GM21360 (cell line): ENCODE data around the gene SLC29A3.
"Not testable (repeated sequence)": the region's sequence is repeated elsewhere in the genome, so short reads cannot be mapped to it uniquely, and the experiment has no call there.

Experiments
- ATAC-seq: cut with Tn5 transposase; IDR thresholded peaks from one replicate; pipeline ENCODE4 v1.9.1; 2021; ENCODE audit warnings: mild to moderate bottlenecking, moderate library complexity; ENCODE audit not compliant: unreplicated experiment

The SLC29A3 gene

DNA sequence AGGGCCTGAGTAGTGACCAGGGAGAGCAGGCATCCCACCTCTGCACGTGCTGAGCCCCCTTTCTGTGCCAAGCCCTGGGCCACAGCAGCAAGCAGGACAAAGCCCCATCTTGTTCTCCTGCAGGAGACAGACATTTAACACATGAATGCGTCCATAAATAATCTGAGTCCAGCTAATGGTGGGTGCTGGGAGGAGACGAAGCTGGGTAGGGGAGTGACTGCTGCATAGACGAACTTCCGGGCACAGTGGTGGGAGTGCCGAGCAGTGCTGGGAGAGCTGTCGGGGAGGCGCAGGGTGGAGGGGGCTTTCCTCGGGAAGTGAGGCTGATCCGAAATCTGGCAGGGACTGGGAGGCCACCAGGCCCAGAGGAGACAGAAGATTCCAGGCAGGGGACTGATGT lies 35.2 kb upstream of the SLC29A3 start:
- no peak for ATAC-seq

DNA sequence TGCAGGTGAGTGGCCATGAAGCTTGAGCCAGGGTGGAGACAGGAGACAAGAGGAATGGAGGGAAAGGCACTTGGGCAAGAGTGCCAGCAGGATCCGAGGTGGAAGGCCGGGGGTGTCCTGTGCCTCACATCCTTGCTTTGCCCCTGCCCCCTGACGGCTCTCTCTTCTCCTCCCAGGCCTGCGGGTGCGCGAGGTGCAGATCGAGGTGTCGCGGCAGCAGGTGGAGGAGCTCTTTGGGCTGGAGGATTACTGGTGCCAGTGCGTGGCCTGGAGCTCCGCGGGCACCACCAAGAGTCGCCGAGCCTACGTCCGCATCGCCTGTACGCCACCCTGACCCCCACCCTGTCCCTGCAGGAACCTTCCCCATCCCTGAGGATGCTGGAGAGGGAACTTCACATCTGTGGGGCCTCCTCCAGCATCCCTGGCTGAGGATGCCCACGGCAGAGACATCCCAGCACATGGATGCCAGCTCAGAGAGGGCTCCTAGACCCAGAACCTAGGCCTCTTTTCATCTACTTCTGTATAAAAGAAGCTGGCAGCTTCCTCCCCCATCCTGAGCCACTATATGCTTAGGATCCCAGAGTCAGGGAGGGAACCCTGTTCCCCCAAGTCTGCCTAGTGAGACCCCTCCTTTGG lies 34.4 kb upstream of the SLC29A3 start:
- no peak for ATAC-seq

DNA sequence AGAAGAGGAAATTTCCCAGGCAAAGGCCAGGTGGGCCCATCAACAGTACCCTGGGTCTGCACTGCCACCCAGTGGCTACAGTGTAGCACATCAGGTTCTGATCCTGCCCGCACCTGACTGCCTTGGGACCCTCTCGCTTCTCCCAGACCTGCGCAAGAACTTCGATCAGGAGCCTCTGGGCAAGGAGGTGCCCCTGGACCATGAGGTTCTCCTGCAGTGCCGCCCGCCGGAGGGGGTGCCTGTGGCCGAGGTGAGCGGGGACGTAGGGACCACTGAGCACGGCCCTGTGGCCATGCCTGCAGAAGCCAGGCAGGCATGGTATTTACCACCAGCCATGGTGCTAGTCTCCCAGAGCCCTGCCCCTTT lies 33.9 kb upstream of the SLC29A3 start:
- no peak for ATAC-seq

DNA sequence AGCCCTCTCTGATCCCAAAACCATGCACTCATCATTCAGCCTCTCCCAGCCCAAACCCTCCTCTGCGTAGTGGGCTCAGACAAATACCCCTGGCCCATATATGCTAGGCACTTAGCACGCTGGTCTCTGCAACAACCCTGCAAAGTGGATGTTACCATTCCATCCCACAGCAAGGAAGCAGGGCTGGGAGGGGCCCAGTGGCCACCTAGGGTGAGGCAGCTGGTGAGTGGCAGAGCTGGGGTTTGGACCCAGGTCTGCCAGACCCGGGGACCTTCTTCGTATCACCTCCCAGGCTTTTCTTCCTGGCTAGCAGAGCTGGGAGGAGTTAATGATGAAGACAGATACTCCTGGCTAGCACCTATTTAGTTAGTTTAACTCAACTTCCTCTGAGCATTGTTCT lies 33.1 kb upstream of the SLC29A3 start:
- no peak for ATAC-seq

DNA sequence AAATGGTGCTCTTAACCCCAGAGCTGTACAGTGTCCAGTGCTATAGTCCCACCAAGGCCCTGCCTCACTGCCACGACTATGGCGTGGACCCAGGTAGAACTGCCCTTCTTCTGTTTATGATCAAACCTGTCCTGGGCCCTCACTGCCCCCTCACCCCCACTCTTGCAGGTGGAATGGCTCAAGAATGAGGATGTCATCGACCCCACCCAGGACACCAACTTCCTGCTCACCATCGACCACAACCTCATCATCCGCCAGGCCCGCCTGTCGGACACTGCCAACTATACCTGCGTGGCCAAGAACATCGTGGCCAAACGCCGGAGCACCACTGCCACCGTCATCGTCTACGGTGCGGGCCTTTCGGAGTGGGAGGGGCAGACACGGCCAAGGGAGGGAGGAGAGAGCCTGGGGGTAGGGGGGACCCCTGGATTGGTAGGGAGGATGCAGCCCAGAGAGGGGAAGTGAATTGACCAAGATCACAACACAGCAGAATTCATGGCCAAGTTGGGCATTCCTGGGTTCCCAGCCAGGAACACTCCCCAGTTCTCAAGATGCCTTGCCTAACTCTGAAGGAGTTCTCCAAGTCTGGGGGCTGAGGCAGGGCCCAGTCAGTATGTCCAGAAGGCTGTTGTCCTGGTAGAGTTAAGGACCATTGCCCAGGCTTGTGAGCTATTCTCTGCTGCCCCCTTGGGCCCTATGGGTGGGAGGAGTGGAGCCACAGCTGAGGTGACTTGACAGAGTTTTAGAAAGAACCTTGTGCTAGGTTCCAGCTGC lies 32.4 kb upstream of the SLC29A3 start:
- ATAC-seq, result no peak

DNA sequence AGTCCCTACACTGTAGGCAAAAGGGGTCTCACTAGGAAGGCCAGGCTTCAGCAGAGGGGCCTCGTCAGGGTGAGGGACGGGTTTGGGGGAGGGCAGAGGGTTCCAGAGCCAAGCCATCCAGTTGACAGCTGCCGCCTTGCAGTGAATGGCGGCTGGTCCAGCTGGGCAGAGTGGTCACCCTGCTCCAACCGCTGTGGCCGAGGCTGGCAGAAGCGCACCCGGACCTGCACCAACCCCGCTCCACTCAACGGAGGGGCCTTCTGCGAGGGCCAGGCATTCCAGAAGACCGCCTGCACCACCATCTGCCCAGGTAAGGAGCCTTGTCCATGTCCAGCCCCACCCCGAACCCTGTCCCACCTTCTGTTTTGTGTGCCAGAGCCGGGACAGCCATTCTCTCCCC lies 31.6 kb upstream of the SLC29A3 start:
- no peak for ATAC-seq

DNA sequence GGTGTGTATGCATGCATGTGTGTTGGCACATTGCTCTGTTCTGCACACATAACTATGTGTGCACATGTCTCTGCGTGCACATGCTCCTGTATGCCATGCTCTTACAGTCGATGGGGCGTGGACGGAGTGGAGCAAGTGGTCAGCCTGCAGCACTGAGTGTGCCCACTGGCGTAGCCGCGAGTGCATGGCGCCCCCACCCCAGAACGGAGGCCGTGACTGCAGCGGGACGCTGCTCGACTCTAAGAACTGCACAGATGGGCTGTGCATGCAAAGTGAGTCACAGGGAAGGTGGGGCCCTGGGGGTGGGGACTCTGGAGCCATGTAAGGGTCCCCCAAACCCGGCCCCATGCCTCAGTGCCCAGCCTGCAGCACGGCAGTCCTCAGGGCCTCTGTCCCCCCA lies 30.6 kb upstream of the SLC29A3 start:
- ATAC-seq, result no peak

DNA sequence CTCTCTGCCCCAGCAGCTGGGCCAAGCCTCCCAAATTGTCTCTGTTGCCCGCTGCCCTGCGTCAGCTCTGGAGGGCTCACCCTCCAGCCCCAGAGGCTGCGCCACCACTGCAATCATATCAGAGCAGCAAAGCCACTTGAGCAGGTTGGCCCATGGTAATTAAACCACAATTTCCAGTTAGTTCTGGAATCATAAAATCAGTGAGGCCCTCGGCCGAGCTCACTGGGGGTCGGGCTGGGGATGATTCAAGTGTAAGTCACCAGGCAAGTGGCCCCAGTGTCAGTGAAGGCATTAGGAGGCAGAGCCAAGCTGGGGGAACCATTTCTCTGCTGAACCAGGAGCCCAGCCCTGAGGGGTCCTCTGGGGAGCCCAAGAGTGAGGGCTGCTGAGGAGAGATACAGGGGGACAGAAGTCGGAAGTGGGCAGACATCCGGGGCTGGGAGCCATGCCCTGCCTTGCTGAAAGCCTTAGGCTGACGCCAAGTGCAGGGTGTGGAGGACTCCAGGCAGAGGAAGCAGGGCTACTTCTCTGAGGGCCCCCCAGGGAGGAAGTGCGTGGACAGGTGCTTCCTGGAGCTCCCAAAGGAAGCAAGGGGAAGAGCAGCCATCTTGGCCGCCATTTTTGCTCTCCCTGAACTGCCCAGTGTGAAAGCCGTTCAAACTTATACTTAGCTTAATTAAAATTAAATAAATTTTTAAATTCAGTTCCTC lies 29.5 kb upstream of the SLC29A3 start:
- ATAC-seq, result no peak

DNA sequence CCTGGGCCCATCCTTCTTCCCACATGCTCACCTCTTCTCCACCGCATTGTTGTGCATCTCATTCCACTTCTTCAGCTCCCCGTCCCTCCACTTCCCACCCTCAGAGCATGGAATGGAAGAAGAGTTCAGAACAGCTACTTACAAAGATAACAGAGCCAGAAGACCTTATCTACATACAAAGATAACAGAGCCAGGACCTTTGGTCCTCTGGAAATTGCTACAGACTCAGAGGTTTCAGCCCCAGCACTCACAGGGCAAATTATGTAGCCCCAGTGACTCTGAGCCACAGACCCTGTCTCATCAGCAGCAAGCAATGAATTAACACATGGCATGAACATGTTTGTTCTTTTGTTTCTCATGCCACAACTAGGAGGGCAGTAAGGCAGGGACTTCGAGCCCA lies 28.7 kb upstream of the SLC29A3 start:
- no peak for ATAC-seq

DNA sequence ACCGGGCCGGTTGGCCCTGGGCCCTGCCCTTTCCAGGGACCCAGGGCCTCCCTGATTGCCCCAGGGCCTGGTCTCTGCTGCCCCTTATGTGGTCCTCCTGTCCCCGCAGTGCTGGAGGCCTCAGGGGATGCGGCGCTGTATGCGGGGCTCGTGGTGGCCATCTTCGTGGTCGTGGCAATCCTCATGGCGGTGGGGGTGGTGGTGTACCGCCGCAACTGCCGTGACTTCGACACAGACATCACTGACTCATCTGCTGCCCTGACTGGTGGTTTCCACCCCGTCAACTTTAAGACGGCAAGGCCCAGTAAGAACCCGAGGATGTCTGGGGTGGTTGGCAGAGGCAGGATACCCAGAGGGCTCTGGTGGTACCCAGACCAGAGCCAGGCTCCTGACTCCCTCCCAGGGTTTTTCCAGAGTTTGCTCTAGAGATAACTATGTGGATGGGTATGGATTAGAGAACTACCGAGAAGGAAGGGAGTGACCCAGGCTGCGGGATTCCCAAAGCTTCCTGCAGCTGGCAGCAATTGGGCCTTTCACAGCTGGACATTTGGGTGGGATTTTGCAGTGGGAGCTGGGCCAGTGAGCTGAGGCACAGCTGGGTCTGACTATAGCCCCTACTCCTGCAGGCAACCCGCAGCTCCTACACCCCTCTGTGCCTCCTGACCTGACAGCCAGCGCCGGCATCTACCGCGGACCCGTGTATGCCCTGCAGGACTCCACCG lies 28.1 kb upstream of the SLC29A3 start:
- ATAC-seq, result no peak

DNA sequence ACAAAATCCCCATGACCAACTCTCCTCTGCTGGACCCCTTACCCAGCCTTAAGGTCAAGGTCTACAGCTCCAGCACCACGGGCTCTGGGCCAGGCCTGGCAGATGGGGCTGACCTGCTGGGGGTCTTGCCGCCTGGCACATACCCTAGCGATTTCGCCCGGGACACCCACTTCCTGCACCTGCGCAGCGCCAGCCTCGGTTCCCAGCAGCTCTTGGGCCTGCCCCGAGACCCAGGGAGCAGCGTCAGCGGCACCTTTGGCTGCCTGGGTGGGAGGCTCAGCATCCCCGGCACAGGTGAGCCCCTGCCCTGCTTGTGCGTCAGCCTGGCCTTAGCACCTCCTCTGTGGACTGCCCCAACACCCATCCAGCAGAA lies 27.5 kb upstream of the SLC29A3 start:
- no peak for ATAC-seq

DNA sequence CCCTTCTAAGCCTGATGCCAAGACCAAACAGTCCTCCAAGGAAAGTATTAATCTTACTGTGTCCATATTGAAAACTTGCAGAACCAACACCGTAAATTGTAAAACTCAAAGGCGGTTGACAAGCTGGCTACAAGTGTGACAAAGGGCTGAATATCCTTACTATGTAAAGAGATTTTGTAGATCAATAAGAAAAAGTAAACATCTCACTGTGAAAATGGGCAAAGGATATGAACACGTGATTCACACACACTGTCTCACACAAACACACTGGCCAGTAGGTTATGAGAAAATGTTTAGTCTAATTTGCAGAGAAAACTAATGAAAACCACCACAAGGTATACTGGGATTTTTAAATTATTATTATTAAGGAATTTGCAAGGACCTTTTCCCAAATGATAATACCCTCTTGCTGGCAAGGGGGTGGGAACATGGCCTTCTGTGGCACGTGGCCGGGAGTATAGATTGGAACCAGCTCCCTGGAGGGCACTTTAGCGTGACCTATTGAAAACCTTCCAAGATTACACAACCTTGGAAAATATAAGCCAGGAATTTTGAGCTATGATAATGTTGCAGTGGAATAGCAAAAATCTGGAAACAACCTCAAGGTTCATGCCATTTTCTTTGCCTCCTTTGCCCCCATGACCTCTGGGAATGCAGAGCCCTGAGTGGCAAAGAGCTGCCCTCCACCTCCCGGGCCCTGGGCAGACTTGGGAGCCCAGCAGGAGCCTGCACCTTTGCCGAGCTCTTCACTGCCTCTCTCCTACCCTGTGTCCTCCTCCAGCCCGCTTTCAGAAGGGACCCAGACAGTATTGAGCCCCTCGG lies 26.2 kb upstream of the SLC29A3 start:
- no peak for ATAC-seq

DNA sequence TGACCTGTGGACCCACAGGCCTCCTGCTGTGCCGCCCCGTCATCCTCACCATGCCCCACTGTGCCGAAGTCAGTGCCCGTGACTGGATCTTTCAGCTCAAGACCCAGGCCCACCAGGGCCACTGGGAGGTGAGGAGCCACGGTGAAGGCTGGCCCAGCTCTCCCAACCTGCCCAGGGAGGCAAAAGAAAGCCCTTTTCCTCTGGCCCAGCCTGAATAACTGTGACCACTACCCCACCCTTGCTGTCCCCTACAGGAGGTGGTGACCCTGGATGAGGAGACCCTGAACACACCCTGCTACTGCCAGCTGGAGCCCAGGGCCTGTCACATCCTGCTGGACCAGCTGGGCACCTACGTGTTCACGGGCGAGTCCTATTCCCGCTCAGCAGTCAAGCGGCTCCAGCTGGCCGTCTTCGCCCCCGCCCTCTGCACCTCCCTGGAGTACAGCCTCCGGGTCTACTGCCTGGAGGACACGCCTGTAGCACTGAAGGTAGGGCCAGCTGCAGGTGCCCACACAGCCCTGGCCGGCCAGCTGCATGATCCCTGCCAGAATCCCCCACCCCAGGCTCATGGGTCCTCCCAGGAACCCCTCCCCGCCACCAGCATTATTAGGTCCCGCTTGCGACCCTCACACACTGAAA lies 25.5 kb upstream of the SLC29A3 start:
- ATAC-seq, result no peak

DNA sequence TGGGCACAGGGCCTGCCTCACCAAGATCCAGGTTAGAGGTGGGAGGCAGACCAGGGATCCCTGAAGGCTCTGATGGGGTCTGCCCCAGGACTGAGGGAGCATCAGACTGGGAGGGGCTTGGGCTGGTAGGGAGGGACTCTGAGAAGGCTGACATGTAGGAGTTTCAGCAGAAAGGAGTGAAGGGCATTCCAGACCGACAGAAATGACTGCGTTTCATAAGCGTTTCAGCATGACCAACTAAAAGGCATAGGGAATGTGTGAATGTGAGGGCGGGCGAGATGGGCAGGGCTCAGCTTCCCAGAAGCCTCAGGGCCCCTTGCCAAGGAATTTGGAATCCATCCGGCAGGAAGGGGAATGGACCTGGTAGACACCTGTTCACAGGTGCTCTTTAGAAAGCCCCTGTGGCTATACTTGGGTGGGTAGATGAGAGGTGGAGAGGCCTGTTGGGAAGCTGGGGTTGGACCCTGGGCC lies 24.9 kb upstream of the SLC29A3 start:
- no peak for ATAC-seq

DNA sequence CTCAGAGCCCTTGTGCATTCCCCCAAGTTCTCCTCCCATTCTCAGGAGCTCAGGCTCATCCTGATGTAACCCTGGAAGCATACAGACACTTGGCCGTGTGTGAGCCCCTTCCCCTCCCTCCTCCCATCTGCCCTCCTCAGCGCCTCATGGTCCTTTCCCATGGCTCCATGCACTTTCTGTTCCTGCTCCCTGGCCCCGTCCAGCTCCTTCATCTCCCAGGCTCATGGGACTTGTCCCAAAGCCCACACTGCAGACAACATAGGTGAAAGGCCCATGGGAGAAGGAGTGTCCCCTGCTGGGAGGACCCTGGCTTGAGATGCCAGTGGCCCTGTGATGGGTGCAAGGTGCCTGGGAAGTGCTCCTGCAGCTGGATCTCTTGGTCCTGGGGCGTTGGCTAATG lies 24.2 kb upstream of the SLC29A3 start:
- no peak for ATAC-seq

DNA sequence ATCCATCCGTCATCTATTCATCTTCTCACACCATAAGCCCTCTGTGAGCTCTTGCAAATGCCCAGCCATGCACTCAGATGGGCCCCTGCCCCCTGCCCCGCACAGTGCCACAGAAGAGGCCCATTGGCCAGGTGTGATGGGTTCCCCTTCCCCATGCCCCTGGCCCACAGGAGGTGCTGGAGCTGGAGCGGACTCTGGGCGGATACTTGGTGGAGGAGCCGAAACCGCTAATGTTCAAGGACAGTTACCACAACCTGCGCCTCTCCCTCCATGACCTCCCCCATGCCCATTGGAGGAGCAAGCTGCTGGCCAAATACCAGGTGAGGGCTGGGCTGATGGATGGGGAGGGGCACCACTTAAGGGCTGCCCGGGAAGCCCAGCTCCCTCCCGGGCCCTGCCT lies 23.4 kb upstream of the SLC29A3 start:
- no peak for ATAC-seq

DNA sequence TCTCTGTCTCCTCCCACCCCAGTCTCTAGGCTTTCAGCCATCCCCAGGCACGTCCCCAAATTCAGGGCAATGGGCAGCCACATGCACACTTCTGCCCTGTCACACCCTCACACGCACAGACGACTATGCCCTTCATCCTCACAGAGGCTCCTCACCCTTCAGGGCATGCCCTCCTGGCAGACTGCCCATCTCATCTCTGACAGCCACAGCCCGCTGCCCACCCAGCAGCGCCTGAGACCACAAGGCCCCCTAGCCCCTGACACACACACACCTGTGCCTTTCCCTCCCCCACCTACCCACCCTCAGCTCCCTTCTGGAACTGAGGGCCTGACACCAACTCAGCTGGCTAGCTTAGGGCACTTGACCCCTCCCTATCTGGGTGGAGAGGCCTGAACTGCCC lies 23.0 kb upstream of the SLC29A3 start:
- ATAC-seq, result no peak

DNA sequence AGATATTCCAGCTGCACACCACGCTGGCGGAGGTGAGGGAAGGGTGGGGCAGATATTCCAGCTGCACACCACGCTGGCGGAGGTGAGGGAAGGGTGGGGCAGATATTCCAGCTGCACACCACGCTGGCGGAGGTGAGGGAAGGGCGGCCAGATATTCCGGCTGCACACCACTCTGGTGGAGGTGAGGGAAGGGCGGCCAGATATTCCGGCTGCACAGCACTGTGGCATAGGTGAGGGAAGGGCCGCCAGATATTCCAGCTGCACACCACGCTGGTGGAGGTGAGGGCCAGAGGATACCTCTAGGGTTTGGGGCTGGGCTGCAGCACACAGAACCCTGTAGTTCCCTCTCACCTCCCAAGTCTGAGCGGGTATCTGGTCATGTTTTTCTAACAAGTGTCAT lies 22.2 kb upstream of the SLC29A3 start:
- not testable (repeated sequence) for ATAC-seq

DNA sequence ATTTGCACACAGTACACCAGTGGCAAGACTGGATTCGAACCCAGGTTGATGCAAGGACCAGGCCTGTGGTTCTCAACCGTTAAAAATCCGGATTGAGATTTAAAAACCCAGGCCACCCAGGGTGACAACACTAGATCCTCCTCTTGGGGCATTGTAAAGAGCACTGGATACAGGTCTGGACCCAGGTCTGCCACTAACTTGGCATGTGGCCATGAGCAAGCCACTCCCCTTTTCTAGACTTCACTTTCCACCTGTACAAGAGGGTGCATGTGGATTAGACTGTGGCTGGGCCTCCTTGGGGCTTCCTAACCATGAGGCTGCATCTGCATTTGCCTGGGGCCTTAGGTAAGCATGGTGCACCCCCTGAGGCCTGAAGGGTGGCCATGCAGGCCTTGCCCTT lies 21.7 kb upstream of the SLC29A3 start:
- no peak for ATAC-seq

DNA sequence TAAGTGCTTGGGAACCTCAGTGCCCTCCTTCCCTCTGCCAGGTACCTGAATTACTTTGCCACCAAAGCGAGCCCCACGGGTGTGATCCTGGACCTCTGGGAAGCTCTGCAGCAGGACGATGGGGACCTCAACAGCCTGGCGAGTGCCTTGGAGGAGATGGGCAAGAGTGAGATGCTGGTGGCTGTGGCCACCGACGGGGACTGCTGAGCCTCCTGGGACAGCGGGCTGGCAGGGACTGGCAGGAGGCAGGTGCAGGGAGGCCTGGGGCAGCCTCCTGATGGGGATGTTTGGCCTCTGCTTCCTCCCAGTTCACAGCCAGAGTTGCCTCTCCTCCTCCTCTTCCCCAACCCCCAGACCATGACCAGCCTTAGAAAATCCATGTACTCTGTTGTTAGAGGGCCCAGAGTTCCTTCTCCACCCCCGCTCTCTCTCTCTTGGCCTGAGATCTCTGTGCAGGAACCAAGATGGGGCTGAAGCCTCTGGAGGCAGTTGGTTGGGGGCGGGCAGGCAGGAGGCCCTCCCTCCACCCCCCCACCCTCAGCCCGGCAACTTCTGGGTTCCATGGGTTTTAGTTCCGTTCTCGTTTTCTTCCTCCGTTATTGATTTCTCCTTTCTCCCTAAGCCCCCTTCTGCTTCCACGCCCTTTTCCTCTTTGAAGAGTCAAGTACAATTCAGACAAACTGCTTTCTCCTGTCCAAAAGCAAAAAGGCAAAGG lies 19.8 kb upstream of the SLC29A3 start:
- ATAC-seq, result no peak
